H9 (cell line): ENCODE data around the gene FCGR3A. TPM values are rescaled to one million over a fixed set of nuclear protein-coding genes. Genes with fewer than 3 reads are reported as not detected.
"Not testable (repeated sequence)": the region's sequence is repeated elsewhere in the genome, so short reads cannot be mapped to it uniquely, and the experiment has no call there.

Experiments used
- DNase-seq: peaks from one replicate; pipeline ENCODE4 v3.0.0-alpha.2; 2017
- H2AFZ ChIP-seq: one replicate; pipeline ENCODE4 v1.6.1; 2013; ENCODE audit warnings: mild to moderate bottlenecking, low read length, control low read depth, moderate library complexity
- H2AK5ac ChIP-seq: 2 replicates; pipeline ENCODE4 v1.6.1; 2013; ENCODE audit warnings: low read length, control low read depth, mixed read lengths; ENCODE audit not compliant: insufficient read length
- H2BK120ac ChIP-seq: one replicate; pipeline ENCODE4 v1.6.1; 2013; ENCODE audit warnings: low read depth, mild to moderate bottlenecking, low read length, control low read depth, inconsistent platforms; ENCODE audit not compliant: poor library complexity, severe bottlenecking
- H2BK12ac ChIP-seq: 2 replicates; pipeline ENCODE4 v1.6.1; 2013; ENCODE audit warnings: low read length, control low read depth, mixed read lengths, low read depth; ENCODE audit not compliant: insufficient read length
- H2BK15ac ChIP-seq: 2 replicates; pipeline ENCODE4 v1.6.1; 2013; ENCODE audit warnings: low read depth, low read length, control low read depth
- H2BK20ac ChIP-seq: one replicate; pipeline ENCODE4 v1.6.1; 2013; ENCODE audit warnings: low read depth, mild to moderate bottlenecking, low read length, control low read depth, inconsistent platforms; ENCODE audit not compliant: poor library complexity, severe bottlenecking
- H2BK5ac ChIP-seq: 2 replicates; pipeline ENCODE4 v1.6.1; 2013; ENCODE audit warnings: low read length, control low read depth, mixed read lengths; ENCODE audit not compliant: insufficient read length
- H3K14ac ChIP-seq: 2 replicates; pipeline ENCODE4 v1.6.1; 2013; ENCODE audit warnings: low read length, control low read depth; ENCODE audit not compliant: insufficient read depth
- H3K18ac ChIP-seq: 2 replicates; pipeline ENCODE4 v1.6.1; 2013; ENCODE audit warnings: low read depth, mild to moderate bottlenecking, mixed read lengths, low read length, control low read depth; ENCODE audit not compliant: insufficient read length
- H3K23ac ChIP-seq: 2 replicates; pipeline ENCODE4 v1.6.1; 2013; ENCODE audit warnings: low read length, control low read depth, mixed read lengths, low read depth; ENCODE audit not compliant: insufficient read length
- H3K23me2 ChIP-seq: 2 replicates; pipeline ENCODE4 v1.6.1; 2013; ENCODE audit warnings: low read depth, mild to moderate bottlenecking, mixed read lengths, low read length, control low read depth; ENCODE audit not compliant: insufficient read length, poor library complexity, severe bottlenecking
- H3K27ac ChIP-seq: 2 replicates; pipeline ENCODE4 v1.5.1; 2013; ENCODE audit warnings: low read length, control low read depth, mixed read lengths, low read depth; ENCODE audit not compliant: insufficient read length
- H3K27me3 ChIP-seq: 2 replicates; pipeline ENCODE4 v1.6.1; 2013; ENCODE audit warnings: low read length, control low read depth, inconsistent platforms; ENCODE audit not compliant: insufficient read depth
- H3K4ac ChIP-seq: 2 replicates; pipeline ENCODE4 v1.6.1; 2013; ENCODE audit warnings: low read depth, mild to moderate bottlenecking, control low read depth, inconsistent platforms, low read length, moderate library complexity
- H3K4me1 ChIP-seq: 2 replicates; pipeline ENCODE4 v1.6.1; 2013; ENCODE audit warnings: low read length, control low read depth, inconsistent platforms; ENCODE audit not compliant: insufficient read depth
- H3K4me2 ChIP-seq: 2 replicates; pipeline ENCODE4 v1.6.1; 2013; ENCODE audit warnings: low read length, control low read depth, mixed read lengths; ENCODE audit not compliant: insufficient read length, insufficient read depth
- H3K56ac ChIP-seq: 2 replicates; pipeline ENCODE4 v1.6.1; 2013; ENCODE audit warnings: low read depth, mild to moderate bottlenecking, mixed read lengths, low read length, control low read depth; ENCODE audit not compliant: insufficient read length
- H3K79me1 ChIP-seq: 2 replicates; pipeline ENCODE4 v1.6.1; 2013; ENCODE audit warnings: low read depth, mild to moderate bottlenecking, moderate library complexity, low read length, control low read depth, inconsistent platforms; ENCODE audit not compliant: insufficient read depth, poor library complexity, severe bottlenecking
- H3K79me2 ChIP-seq: 2 replicates; pipeline ENCODE4 v1.6.1; 2013; ENCODE audit warnings: low read length, control low read depth, inconsistent platforms; ENCODE audit not compliant: insufficient read depth
- H3K9ac ChIP-seq: 2 replicates; pipeline ENCODE4 v1.6.1; 2013; ENCODE audit warnings: low read length, control low read depth, mixed read lengths; ENCODE audit not compliant: insufficient read length; ENCODE audit errors: extremely low read depth
- H3K9me3 ChIP-seq: one replicate; pipeline ENCODE4 v1.6.1; 2013; ENCODE audit warnings: low read depth, low read length, inconsistent platforms; ENCODE audit not compliant: control insufficient read depth
- H3T11ph ChIP-seq: one replicate; pipeline ENCODE4 v1.6.1; 2013; ENCODE audit warnings: mild to moderate bottlenecking, low read length, control low read depth, inconsistent platforms
- H4K20me1 ChIP-seq: one replicate; pipeline ENCODE4 v1.6.1; 2013; ENCODE audit not compliant: control insufficient read depth, insufficient read length, insufficient read depth
- H4K5ac ChIP-seq: 2 replicates; pipeline ENCODE4 v1.6.1; 2013; ENCODE audit warnings: low read depth, mild to moderate bottlenecking, mixed read lengths, low read length, control low read depth; ENCODE audit not compliant: insufficient read length
- H4K8ac ChIP-seq: replicated peaks from 2 replicates; pipeline ENCODE4 v1.6.1; 2013; ENCODE audit warnings: low read length, control low read depth, mixed read lengths, low read depth; ENCODE audit not compliant: insufficient read length
- H4K91ac ChIP-seq: 2 replicates; pipeline ENCODE4 v1.6.1; 2013; ENCODE audit warnings: low read depth, mild to moderate bottlenecking, moderate library complexity, mixed read lengths, low read length, control low read depth; ENCODE audit not compliant: insufficient read length
- H3K27ac Mint-ChIP-seq, 3 experiments: 2 replicates in 2 of 3; 3 replicates in 1 of 3; pipeline ENCODE4 v1.8.0; 2020 to 2021; ENCODE audit warnings: mixed read lengths in 3 of 3, mild to moderate bottlenecking in 1 of 3, moderate library complexity in 1 of 3
- H3K27me3 Mint-ChIP-seq: 2 replicates; pipeline ENCODE4 v1.8.0; 2021; ENCODE audit warnings: low read depth, mild to moderate bottlenecking, moderate library complexity, mixed read lengths
- H3K36me3 Mint-ChIP-seq, 3 experiments: 2 replicates in 2 of 3; 3 replicates in 1 of 3; pipeline ENCODE4 v1.8.0; 2020 to 2021; ENCODE audit warnings: low read depth in 3 of 3, mixed read lengths in 3 of 3; ENCODE audit not compliant: insufficient read depth in 1 of 3
- H3K4me1 Mint-ChIP-seq, 2 experiments: 2 replicates each; pipeline ENCODE4 v1.8.0; 2020; ENCODE audit warnings: mixed read lengths in 2 of 2
- H3K4me3 Mint-ChIP-seq, 2 experiments: 2 replicates in 1 of 2; 3 replicates in 1 of 2; pipeline ENCODE4 v1.8.0; 2020 to 2021; ENCODE audit warnings: mild to moderate bottlenecking in 2 of 2, mixed read lengths in 2 of 2, moderate library complexity in 1 of 2
- H3K9me3 Mint-ChIP-seq, 2 experiments: 2 replicates in 1 of 2; 3 replicates in 1 of 2; pipeline ENCODE4 v1.8.0; 2020; ENCODE audit warnings: mild to moderate bottlenecking in 2 of 2, mixed read lengths in 2 of 2, moderate library complexity in 1 of 2
- WGBS: extraction: QIAGEN DNeasy Blood & Tissue Kit; methylation state at CpG from one replicate; pipeline ENCODE4 v1.1.7; 2013; ENCODE audit warnings: missing lambda C conversion rate, low lambda C conversion rate, mixed read lengths; ENCODE audit not compliant: insufficient read length; ENCODE audit errors: extremely low coverage; 5-methylcytosine and 5-hydroxymethylcytosine counted together
- total RNA-seq: library from RNA; stranded (reverse); gene quantifications from 2 replicates; pipeline ENCODE4 v1.2.1, GENCODE V29; 2021

FCGR3A gene
- total RNA-seq, 1 experiment from 2014 or later = not detected

DNA sequence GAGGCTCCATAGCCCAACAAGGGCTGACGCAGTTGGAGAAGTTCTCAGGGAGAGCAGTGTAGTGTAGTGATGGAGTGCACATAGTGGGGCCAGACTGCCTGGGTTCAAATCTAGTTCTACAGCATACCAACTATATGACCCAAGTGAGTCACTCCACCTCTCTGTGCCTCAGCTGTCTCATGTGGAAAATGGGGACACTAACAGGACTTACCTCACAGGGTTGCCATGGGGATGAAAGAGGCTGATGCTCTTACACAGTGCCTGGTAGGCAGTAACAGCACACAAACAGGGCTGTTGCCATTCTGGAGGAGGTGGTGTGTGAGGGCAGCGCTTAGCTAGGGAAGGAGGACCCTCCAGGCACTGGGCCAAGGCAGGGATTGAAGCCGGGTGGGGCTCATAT lies 43.0 kb upstream of the FCGR3A start:
- H3K23ac ChIP-seq, H3K14ac ChIP-seq, H3K27me3 ChIP-seq, H3K56ac ChIP-seq, H2BK12ac ChIP-seq, H2AK5ac ChIP-seq, H3K4me1 ChIP-seq, H3K23me2 ChIP-seq, H3K9ac ChIP-seq, H2BK15ac ChIP-seq, H4K20me1 ChIP-seq, H2BK5ac ChIP-seq, H3K9me3 ChIP-seq, H4K8ac ChIP-seq, H4K91ac ChIP-seq, H3K9me3 Mint-ChIP-seq, H2BK120ac ChIP-seq, H4K5ac ChIP-seq, H2AFZ ChIP-seq, H3K79me2 ChIP-seq, H3K27me3 Mint-ChIP-seq, H3K27ac Mint-ChIP-seq, H3K79me1 ChIP-seq, DNase-seq, H3K4me3 Mint-ChIP-seq, H3K4ac ChIP-seq, H3T11ph ChIP-seq, H3K36me3 Mint-ChIP-seq, H2BK20ac ChIP-seq, H3K27ac ChIP-seq, H3K18ac ChIP-seq, H3K4me2 ChIP-seq: not testable (repeated sequence)
- H3K4me1 Mint-ChIP-seq = peaks cover 15% of the 10 kb centered on the region in 2 experiments
- no CpG with 5 or more reads among the region's 3 CpGs for WGBS

DNA sequence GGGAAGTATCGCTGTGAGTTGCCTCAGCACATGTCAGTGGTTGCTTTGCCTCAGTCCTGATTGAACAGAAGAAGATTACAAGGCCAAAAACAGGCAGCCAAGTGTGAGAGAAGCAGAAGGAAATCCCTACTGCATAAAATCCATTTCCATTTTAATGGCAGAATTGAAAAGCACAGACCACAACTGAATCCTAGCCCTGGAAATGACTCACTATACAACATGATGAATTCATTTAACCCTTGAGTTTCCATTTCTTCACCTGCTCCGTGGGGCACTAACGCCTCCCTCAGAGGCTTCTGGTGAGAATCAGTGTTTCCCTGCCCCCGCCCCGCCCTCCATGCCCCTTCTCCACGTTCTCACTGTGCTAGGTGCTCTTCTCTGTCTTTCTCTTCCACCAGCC lies 40.3 kb upstream of the FCGR3A start:
- H3K27ac Mint-ChIP-seq, H3K23ac ChIP-seq, H2AFZ ChIP-seq, H3K79me1 ChIP-seq, H3K4me3 Mint-ChIP-seq, H2BK20ac ChIP-seq, DNase-seq, H3K4me1 ChIP-seq, H4K91ac ChIP-seq, H2BK15ac ChIP-seq, H2BK12ac ChIP-seq, H3K36me3 Mint-ChIP-seq, H2AK5ac ChIP-seq, H2BK5ac ChIP-seq, H3K27me3 Mint-ChIP-seq, H3K9ac ChIP-seq, H3K4ac ChIP-seq, H3K9me3 Mint-ChIP-seq, H3K79me2 ChIP-seq, H4K5ac ChIP-seq, H4K20me1 ChIP-seq, H3K4me2 ChIP-seq, H3K14ac ChIP-seq, H3K27me3 ChIP-seq, H3K18ac ChIP-seq, H3K27ac ChIP-seq, H4K8ac ChIP-seq, H2BK120ac ChIP-seq, H3K23me2 ChIP-seq, H3K56ac ChIP-seq, H3T11ph ChIP-seq, H3K9me3 ChIP-seq: not testable (repeated sequence)
- peaks cover 10 to 11% of the 10 kb centered on the region in 2 experiments for H3K4me1 Mint-ChIP-seq
- WGBS = no CpG with 5 or more reads among the region's 6 CpGs
